Neural crest cell (in vitro differentiated cells): ENCODE measurements around the gene VPS29. TPM values are rescaled to one million over a fixed set of nuclear protein-coding genes. Genes with fewer than 3 reads are reported as not detected.
"Not testable (repeated sequence)": the region's sequence is repeated elsewhere in the genome, so short reads cannot be mapped to it uniquely, and the experiment has no call there.

Experiments
- DNase-seq: peaks from one replicate; pipeline ENCODE4 v3.0.0; 2021; ENCODE audit warnings: low read depth, mixed read lengths, low spot score
- H3K27ac Mint-ChIP-seq: one replicate; pipeline ENCODE4 v1.8.0; 2021; ENCODE audit warnings: mild to moderate bottlenecking, mixed read lengths; ENCODE audit not compliant: unreplicated experiment
- H3K27me3 Mint-ChIP-seq: 2 replicates; pipeline ENCODE4 v1.8.0; 2021; ENCODE audit warnings: low read depth, mild to moderate bottlenecking, mixed read lengths
- H3K36me3 Mint-ChIP-seq: 2 replicates; pipeline ENCODE4 v1.8.0; 2021; ENCODE audit warnings: low read depth, mild to moderate bottlenecking, mixed read lengths
- H3K4me1 Mint-ChIP-seq: 2 replicates; pipeline ENCODE4 v1.8.0; 2021; ENCODE audit warnings: mixed read lengths
- H3K4me3 Mint-ChIP-seq: one replicate; pipeline ENCODE4 v1.8.0; 2021; ENCODE audit warnings: mild to moderate bottlenecking, mixed read lengths
- H3K9me3 Mint-ChIP-seq: 2 replicates; pipeline ENCODE4 v1.8.0; 2021; ENCODE audit warnings: mixed read lengths
- total RNA-seq: library from RNA; stranded (reverse); gene quantifications from 2 replicates; pipeline ENCODE4 v1.2.1, GENCODE V29; 2021
- TF ChIP-seq, protein P1 (sequence below): fragments of 200-600 bp; sonication (generic); conservative IDR thresholded peaks from 2 replicates; pipeline ENCODE4 v1.5.0; 2021; ENCODE audit warnings: antibody characterized with exemption, mild to moderate bottlenecking

The VPS29 gene
- total RNA-seq, 1 donor from 2014 or later: 89.0 TPM

DNA sequence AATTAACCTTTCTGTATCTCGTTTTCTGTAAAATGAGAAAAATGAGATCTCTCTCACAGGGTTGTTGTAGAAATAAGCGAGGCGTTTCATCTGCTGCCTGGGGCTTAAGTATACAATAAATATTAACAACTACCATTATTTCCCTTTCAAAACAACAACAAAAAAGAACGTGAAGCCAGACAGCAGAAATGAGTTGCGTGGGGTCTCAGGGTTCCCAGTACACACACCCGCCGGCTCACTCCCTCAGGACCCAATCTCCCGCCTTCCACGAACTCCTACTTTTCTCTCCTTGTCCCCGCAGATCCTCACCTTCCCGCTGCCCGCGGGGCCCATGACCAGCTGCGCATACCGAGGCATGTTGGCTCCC lies 34.1 kb downstream of the VPS29 start:
- peak overlapping the region; percentile 97 for H3K4me3 Mint-ChIP-seq
- peaks cover 6% of the 10 kb centered on the region for H3K36me3 Mint-ChIP-seq
- no peak for DNase-seq
- no peaks in the 10 kb centered on the region for H3K27me3 Mint-ChIP-seq
- H3K9me3 Mint-ChIP-seq: no peaks in the 10 kb centered on the region
- H3K27ac Mint-ChIP-seq: peak overlapping the region; percentile 99
- H3K4me1 Mint-ChIP-seq: peaks cover 28% of the 10 kb centered on the region
- TF ChIP-seq, protein P1, sequence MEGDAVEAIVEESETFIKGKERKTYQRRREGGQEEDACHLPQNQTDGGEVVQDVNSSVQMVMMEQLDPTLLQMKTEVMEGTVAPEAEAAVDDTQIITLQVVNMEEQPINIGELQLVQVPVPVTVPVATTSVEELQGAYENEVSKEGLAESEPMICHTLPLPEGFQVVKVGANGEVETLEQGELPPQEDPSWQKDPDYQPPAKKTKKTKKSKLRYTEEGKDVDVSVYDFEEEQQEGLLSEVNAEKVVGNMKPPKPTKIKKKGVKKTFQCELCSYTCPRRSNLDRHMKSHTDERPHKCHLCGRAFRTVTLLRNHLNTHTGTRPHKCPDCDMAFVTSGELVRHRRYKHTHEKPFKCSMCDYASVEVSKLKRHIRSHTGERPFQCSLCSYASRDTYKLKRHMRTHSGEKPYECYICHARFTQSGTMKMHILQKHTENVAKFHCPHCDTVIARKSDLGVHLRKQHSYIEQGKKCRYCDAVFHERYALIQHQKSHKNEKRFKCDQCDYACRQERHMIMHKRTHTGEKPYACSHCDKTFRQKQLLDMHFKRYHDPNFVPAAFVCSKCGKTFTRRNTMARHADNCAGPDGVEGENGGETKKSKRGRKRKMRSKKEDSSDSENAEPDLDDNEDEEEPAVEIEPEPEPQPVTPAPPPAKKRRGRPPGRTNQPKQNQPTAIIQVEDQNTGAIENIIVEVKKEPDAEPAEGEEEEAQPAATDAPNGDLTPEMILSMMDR: no peak

DNA sequence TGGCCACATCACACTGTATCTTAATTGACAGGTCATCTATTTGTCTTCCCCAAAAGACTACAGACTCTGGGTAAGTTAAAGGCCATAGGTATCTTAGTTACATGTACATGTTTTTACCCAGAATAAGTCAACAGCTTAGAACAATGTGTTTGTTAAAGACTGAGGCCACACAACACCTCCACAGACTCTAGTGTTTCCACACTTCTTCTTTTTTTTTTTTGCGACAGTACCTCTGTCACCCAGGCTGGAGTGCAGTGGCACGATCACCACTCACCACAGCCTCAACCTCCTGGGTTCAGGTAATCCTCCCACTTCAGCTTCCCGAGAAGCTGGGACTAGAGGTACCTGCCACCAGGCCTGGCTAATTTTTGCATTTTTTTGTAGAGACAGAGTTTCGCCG lies 35.1 kb downstream of the VPS29 start:
- Mint-ChIP-seq H3K4me3 (peak overlapping the region; percentile 97), H3K4me1 (peaks cover 28% of the 10 kb centered on the region)
- TF ChIP-seq, protein P1: no peak

DNA sequence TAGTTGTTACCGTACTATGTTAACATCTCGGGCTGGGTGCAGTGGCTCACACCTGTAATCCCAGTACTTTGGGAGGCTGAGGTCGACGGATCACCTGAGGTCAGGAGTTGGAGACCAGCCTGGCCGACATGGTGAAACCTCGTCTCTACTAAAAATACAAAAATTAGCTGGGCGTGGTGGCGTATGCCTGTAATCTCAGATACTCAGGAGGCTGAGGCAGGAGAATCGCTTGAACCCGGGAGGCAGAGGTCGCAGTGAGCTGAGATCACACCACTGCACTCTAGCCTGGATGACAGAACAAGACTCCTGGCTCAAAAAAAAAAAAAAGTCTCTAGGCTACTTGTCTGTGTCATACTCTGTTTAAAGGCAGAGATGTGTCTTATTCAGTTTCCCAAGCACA lies 36.1 kb downstream of the VPS29 start:
- peaks cover 28% of the 10 kb centered on the region for H3K4me1 Mint-ChIP-seq
- H3K27ac Mint-ChIP-seq, DNase-seq, H3K27me3 Mint-ChIP-seq, H3K9me3 Mint-ChIP-seq, H3K36me3 Mint-ChIP-seq: not testable (repeated sequence)
- H3K4me3 Mint-ChIP-seq: peak overlapping the region; percentile 97

More for the DNA sequence above, 35.1 kb downstream of the VPS29 start:
- Mint-ChIP-seq H3K27me3 (no peaks in the 10 kb centered on the region), H3K9me3 (no peaks in the 10 kb centered on the region), H3K36me3 (peaks cover 6% of the 10 kb centered on the region), H3K27ac (no peak overlapping the region)
- DNase-seq: no peak

DNA sequence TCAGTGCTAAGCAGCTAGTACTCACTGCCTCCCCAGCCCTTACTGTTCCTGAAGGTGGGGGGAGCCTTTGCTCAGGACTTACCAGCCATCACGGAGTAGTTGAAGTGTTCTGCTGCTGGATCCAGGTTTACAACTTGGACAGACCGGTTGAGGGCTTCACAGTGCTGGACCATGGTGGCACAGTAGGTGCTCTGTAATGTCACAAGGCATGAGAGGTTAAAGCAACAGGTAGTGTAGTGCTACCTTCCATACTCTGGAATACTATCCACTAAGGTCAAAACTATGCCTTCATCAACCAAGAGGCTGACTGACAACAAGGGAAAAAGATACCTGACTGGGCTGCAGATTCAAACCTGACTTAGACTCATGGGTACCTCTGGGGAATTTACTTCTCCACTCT lies 36.9 kb downstream of the VPS29 start:
- Mint-ChIP-seq H3K4me3 (peak overlapping the region; percentile 2), H3K36me3 (peaks cover 6% of the 10 kb centered on the region), H3K27me3 (no peaks in the 10 kb centered on the region), H3K9me3 (no peaks in the 10 kb centered on the region), H3K4me1 (peaks cover 25% of the 10 kb centered on the region), H3K27ac (no peak overlapping the region)
- DNase-seq: no peak
- TF ChIP-seq, protein P1: no peak

DNA sequence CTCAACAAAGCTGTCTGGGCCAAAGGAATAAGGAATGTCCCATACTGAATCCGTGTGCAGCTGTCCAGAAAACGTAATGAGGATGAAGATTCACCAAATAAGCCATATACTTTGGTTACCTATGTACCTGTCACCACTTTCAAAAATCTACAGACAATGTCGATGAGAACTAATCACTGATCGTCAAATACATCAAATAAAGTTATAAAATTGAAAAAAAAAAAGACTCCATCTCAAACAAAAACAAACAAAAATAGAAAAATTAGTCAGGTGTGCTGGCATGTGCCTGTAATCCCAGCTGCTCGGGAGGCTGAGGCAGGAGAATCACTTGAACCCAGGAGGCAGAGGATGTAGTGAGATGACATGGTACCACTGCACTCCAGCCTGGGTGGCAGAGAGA lies 40.7 kb downstream of the VPS29 start:
- not testable (repeated sequence) for H3K4me1 Mint-ChIP-seq, H3K4me3 Mint-ChIP-seq, H3K27me3 Mint-ChIP-seq, DNase-seq, H3K9me3 Mint-ChIP-seq, H3K27ac Mint-ChIP-seq
- peaks cover 13% of the 10 kb centered on the region for H3K36me3 Mint-ChIP-seq

DNA sequence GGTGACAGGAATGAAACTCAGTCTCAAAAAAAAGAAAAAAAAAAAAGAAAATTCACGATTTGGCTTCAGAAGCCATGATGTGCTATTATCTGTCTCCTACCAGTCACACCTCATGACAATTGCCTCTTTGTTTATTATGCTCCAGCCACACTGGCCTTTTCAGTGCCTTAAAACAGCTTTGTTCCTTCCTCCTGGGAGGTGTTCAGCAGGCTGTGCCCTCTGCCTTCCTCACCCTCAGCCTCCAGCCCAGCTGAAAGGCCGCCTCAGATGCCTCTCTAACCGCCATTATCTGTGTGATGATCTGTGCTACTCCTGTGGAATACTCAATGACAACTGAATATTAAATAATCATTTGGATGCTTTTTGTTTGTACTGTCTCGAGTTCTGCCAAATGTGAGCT lies 43.2 kb downstream of the VPS29 start:
- Mint-ChIP-seq H3K27ac (peak overlapping the region; percentile 54), H3K4me3 (no peak overlapping the region), H3K27me3 (no peaks in the 10 kb centered on the region), H3K4me1 (peaks cover 9% of the 10 kb centered on the region), H3K36me3 (peaks cover 11% of the 10 kb centered on the region), H3K9me3 (no peaks in the 10 kb centered on the region)
- TF ChIP-seq, protein P1: no peak
- no peak for DNase-seq
